SK-N-SH (cell line): ENCODE measurements around the gene MDH1.
"Not testable (repeated sequence)": the region's sequence is repeated elsewhere in the genome, so short reads cannot be mapped to it uniquely, and the experiment has no call there.

ENCODE experiments used
- ELF1 ChIP-seq: IDR thresholded peaks from 2 replicates; pipeline ENCODE4 v1.4.0; 2012
- FOXJ3 ChIP-seq: sonication (generic); formaldehyde crosslinking; IDR thresholded peaks from 2 replicates; pipeline ENCODE4 v1.5.1; 2020; ENCODE audit warnings: mild to moderate bottlenecking, missing genetic modification reagents
- JUND ChIP-seq: IDR thresholded peaks from 2 replicates; pipeline ENCODE4 v1.4.0; 2012
- POLR2AphosphoS5 ChIP-seq: IDR thresholded peaks from 2 replicates; pipeline ENCODE4 v1.6.1; 2012; ENCODE audit warnings: low read depth, low read length
- TCF12 ChIP-seq: IDR thresholded peaks from 2 replicates; pipeline ENCODE4 v1.4.0; 2012
- ZBTB33 ChIP-seq: IDR thresholded peaks from 2 replicates; pipeline ENCODE4 v1.4.0; 2012; ENCODE audit warnings: low read depth, borderline replicate concordance
- TF ChIP-seq, protein P1 (sequence below): IDR thresholded peaks from 2 replicates; pipeline ENCODE4; 2012
- TF ChIP-seq, protein P2 (sequence below): fragments of 200-600 bp; sonication (generic); IDR thresholded peaks from 2 replicates; pipeline ENCODE4 v1.6.1; 2017; ENCODE audit warnings: antibody characterized with exemption, mild to moderate bottlenecking, moderate library complexity

GRCh38 chr2:63557819-63558218, 30.9 kb upstream of the MDH1 start:
- not testable (repeated sequence) for TF ChIP-seq TCF12, JUND, FOXJ3, ELF1, POLR2AphosphoS5, ZBTB33
- TF ChIP-seq, protein P1, sequence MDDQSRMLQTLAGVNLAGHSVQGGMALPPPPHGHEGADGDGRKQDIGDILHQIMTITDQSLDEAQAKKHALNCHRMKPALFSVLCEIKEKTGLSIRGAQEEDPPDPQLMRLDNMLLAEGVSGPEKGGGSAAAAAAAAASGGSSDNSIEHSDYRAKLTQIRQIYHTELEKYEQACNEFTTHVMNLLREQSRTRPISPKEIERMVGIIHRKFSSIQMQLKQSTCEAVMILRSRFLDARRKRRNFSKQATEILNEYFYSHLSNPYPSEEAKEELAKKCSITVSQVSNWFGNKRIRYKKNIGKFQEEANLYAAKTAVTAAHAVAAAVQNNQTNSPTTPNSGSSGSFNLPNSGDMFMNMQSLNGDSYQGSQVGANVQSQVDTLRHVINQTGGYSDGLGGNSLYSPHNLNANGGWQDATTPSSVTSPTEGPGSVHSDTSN, result not testable (repeated sequence)
- TF ChIP-seq, protein P2, sequence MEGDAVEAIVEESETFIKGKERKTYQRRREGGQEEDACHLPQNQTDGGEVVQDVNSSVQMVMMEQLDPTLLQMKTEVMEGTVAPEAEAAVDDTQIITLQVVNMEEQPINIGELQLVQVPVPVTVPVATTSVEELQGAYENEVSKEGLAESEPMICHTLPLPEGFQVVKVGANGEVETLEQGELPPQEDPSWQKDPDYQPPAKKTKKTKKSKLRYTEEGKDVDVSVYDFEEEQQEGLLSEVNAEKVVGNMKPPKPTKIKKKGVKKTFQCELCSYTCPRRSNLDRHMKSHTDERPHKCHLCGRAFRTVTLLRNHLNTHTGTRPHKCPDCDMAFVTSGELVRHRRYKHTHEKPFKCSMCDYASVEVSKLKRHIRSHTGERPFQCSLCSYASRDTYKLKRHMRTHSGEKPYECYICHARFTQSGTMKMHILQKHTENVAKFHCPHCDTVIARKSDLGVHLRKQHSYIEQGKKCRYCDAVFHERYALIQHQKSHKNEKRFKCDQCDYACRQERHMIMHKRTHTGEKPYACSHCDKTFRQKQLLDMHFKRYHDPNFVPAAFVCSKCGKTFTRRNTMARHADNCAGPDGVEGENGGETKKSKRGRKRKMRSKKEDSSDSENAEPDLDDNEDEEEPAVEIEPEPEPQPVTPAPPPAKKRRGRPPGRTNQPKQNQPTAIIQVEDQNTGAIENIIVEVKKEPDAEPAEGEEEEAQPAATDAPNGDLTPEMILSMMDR, result not testable (repeated sequence)
